HepG2 (cell line): Measurements from ENCODE around the gene SLC2A11. TPM values are rescaled to one million over a fixed set of nuclear protein-coding genes. Genes with fewer than 3 reads are reported as not detected.

Experiments used
- CAMTA2 ChIP-seq: sonication (generic); formaldehyde crosslinking; IDR thresholded peaks from 2 replicates; pipeline ENCODE4 v1.4.0; 2020; ENCODE audit warnings: mild to moderate bottlenecking, missing genetic modification reagents, borderline replicate concordance
- FLYWCH1 ChIP-seq: sonication (generic); formaldehyde crosslinking; IDR thresholded peaks from 2 replicates; pipeline ENCODE4 v1.8.1; 2023; ENCODE audit warnings: mild to moderate bottlenecking, missing genetic modification reagents
- KDM3A ChIP-seq: IDR thresholded peaks from 2 replicates; pipeline ENCODE4 v1.6.1; 2018; ENCODE audit warnings: low read depth, missing compliant biosample characterization
- MBD4 ChIP-seq: IDR thresholded peaks from 2 replicates; pipeline ENCODE4 v1.6.1; 2012; ENCODE audit warnings: low read length, inconsistent platforms, borderline replicate concordance
- NCOA2 ChIP-seq: sonication (generic); formaldehyde crosslinking; IDR thresholded peaks from 2 replicates; pipeline ENCODE4 v1.8.0; 2022; ENCODE audit warnings: inconsistent platforms
- ZC3H13 ChIP-seq: sonication (generic); formaldehyde crosslinking; IDR thresholded peaks from 2 replicates; pipeline ENCODE4 v1.8.1; 2023; ENCODE audit warnings: mild to moderate bottlenecking, missing genetic modification reagents, moderate library complexity
- ZNF17 ChIP-seq: sonication (generic); formaldehyde crosslinking; IDR thresholded peaks from 2 replicates; pipeline ENCODE4 v1.5.0; 2020; ENCODE audit warnings: mild to moderate bottlenecking, missing genetic modification reagents
- ZNF333 ChIP-seq: sonication (generic); formaldehyde crosslinking; IDR thresholded peaks from 2 replicates; pipeline ENCODE4 v1.4.0; 2020; ENCODE audit warnings: mild to moderate bottlenecking, missing genetic modification reagents, borderline replicate concordance
- ZNF614 ChIP-seq: IDR thresholded peaks from 2 replicates; pipeline ENCODE4 v1.6.1; 2018; ENCODE audit warnings: missing biosample characterization, missing genetic modification reagents, inconsistent platforms, borderline replicate concordance
- polyA plus RNA-seq, 8 experiments: library from polyadenylated mRNA; depleted of rRNA in 3 of 8; stranded (reverse) in 7 of 8; unstranded in 1 of 8; fragments of >200 nt; fragmentation: Illumina TruSeq in 4 of 8; extraction: Trizol in 4 of 8; gene quantifications; 2 replicates each; pipeline versions ENCODE4 v1.2.1 to v1.2.3, GENCODE V29; 2011 to 2016; ENCODE audit warnings: low read depth in 4 of 8, missing spikeins in 1 of 8, mixed read lengths in 1 of 8; ENCODE audit not compliant: insufficient read depth in 1 of 8
- total RNA-seq, 5 experiments: library from RNA; depleted of rRNA; stranded (reverse); fragments of >200 nt; fragmentation: Illumina TruSeq; extraction: Trizol; gene quantifications; 2 replicates each; pipeline ENCODE4 v1.2.3, GENCODE V29; 2016; ENCODE audit warnings: low read depth in 1 of 5
- TF ChIP-seq, protein P1 (sequence below): sonication (generic); formaldehyde crosslinking; IDR thresholded peaks from 2 replicates; pipeline ENCODE4 v1.5.1; 2020; ENCODE audit warnings: mild to moderate bottlenecking, missing genetic modification reagents, borderline replicate concordance
- TF ChIP-seq, protein P2 (sequence below): IDR thresholded peaks from 2 replicates; pipeline ENCODE4 v1.6.1; 2016; ENCODE audit warnings: missing compliant biosample characterization, missing genetic modification reagents, borderline replicate concordance
- TF ChIP-seq, protein P3 (sequence below): sonication (generic); formaldehyde crosslinking; conservative IDR thresholded peaks from 2 replicates; pipeline ENCODE4 v1.4.0; 2020; ENCODE audit warnings: missing genetic modification reagents
- TF ChIP-seq, protein P4 (sequence below): sonication (generic); formaldehyde crosslinking; IDR thresholded peaks from 2 replicates; pipeline ENCODE4 v1.5.1; 2020; ENCODE audit warnings: mild to moderate bottlenecking, missing genetic modification reagents, moderate library complexity
- TF ChIP-seq, protein P5 (sequence below): sonication (generic); formaldehyde crosslinking; IDR thresholded peaks from 2 replicates; pipeline ENCODE4 v1.9.0; 2022; ENCODE audit warnings: missing genetic modification reagents, mild to moderate bottlenecking, borderline replicate concordance

SLC2A11 gene
- total and polyA plus RNA-seq, 2 of the 13 experiments (the other 11 are each of a cell fraction or from before 2014, with no cell fraction given): 15.2 to 15.4 TPM

DNA sequence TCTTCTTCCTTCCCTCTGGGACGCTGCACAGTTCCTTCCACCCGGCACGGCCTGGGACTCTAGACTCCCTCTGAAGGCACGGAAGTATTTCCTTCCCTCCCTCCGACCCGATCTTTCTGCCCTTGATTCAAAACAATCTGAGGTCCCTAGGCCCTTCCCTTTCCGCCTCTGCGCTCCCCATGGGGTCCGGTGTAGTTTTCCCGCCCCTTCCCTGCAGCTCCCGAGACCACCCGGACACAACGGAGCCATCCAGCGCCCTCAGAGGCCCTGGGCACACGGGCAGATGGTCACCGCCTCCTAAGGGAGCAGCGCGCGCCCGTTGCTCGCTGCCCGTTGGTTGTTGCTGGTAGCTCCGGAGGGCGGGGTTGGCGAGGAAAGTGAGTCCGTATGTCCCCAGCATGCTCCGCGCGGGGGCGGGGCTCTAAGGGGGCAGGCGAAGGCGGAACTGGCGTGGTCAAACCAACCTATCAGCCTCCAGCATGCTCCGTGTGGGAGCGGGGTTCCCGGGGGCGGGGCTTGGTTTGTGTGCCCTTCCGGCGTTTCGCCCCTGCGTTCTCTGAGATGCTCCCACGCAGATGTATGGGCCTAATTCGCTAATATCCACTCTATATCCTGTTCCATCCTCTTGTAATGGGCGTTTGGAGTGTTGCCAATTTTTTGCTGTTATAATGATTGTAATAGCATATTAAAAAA lies 56.1 kb downstream of the SLC2A11 start (continued):
- TF ChIP-seq, protein P1, sequence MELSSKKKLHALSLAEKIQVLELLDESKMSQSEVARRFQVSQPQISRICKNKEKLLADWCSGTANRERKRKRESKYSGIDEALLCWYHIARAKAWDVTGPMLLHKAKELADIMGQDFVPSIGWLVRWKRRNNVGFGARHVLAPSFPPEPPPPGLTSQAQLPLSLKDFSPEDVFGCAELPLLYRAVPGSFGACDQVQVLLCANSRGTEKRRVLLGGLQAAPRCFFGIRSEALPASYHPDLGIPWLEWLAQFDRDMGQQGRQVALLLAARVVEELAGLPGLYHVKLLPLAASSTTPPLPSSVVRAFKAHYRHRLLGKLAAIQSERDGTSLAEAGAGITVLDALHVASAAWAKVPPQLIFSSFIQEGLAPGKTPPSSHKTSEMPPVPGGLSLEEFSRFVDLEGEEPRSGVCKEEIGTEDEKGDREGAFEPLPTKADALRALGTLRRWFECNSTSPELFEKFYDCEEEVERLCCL (CRISPR knock-in tag): peak; percentile 84; the same call in 1 of the 2 replicates
- TF ChIP-seq ZC3H13 (CRISPR knock-in tag) (peak; percentile 91), MBD4 (no peak), ZNF333 (CRISPR knock-in tag) (no peak), ZNF17 (CRISPR knock-in tag) (no peak), KDM3A (CRISPR knock-in tag) (peak; percentile 71; the same call in 1 of the 2 replicates), NCOA2 (CRISPR knock-in tag) (peak; percentile 28; the same call in 1 of the 2 replicates), ZNF614 (CRISPR knock-in tag) (no peak; the same call in 1 of the 2 replicates), CAMTA2 (CRISPR knock-in tag) (no peak), FLYWCH1 (CRISPR knock-in tag) (no peak)
- TF ChIP-seq, protein P2, sequence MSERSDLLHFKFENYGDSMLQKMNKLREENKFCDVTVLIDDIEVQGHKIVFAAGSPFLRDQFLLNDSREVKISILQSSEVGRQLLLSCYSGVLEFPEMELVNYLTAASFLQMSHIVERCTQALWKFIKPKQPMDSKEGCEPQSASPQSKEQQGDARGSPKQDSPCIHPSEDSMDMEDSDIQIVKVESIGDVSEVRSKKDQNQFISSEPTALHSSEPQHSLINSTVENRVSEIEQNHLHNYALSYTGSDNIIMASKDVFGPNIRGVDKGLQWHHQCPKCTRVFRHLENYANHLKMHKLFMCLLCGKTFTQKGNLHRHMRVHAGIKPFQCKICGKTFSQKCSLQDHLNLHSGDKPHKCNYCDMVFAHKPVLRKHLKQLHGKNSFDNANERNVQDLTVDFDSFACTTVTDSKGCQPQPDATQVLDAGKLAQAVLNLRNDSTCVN (CRISPR knock-in tag): peak; percentile 39; the same call in 1 of the 2 replicates
- TF ChIP-seq, protein P3, sequence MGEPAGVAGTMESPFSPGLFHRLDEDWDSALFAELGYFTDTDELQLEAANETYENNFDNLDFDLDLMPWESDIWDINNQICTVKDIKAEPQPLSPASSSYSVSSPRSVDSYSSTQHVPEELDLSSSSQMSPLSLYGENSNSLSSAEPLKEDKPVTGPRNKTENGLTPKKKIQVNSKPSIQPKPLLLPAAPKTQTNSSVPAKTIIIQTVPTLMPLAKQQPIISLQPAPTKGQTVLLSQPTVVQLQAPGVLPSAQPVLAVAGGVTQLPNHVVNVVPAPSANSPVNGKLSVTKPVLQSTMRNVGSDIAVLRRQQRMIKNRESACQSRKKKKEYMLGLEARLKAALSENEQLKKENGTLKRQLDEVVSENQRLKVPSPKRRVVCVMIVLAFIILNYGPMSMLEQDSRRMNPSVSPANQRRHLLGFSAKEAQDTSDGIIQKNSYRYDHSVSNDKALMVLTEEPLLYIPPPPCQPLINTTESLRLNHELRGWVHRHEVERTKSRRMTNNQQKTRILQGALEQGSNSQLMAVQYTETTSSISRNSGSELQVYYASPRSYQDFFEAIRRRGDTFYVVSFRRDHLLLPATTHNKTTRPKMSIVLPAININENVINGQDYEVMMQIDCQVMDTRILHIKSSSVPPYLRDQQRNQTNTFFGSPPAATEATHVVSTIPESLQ (CRISPR knock-in tag): no peak
- TF ChIP-seq, protein P4, sequence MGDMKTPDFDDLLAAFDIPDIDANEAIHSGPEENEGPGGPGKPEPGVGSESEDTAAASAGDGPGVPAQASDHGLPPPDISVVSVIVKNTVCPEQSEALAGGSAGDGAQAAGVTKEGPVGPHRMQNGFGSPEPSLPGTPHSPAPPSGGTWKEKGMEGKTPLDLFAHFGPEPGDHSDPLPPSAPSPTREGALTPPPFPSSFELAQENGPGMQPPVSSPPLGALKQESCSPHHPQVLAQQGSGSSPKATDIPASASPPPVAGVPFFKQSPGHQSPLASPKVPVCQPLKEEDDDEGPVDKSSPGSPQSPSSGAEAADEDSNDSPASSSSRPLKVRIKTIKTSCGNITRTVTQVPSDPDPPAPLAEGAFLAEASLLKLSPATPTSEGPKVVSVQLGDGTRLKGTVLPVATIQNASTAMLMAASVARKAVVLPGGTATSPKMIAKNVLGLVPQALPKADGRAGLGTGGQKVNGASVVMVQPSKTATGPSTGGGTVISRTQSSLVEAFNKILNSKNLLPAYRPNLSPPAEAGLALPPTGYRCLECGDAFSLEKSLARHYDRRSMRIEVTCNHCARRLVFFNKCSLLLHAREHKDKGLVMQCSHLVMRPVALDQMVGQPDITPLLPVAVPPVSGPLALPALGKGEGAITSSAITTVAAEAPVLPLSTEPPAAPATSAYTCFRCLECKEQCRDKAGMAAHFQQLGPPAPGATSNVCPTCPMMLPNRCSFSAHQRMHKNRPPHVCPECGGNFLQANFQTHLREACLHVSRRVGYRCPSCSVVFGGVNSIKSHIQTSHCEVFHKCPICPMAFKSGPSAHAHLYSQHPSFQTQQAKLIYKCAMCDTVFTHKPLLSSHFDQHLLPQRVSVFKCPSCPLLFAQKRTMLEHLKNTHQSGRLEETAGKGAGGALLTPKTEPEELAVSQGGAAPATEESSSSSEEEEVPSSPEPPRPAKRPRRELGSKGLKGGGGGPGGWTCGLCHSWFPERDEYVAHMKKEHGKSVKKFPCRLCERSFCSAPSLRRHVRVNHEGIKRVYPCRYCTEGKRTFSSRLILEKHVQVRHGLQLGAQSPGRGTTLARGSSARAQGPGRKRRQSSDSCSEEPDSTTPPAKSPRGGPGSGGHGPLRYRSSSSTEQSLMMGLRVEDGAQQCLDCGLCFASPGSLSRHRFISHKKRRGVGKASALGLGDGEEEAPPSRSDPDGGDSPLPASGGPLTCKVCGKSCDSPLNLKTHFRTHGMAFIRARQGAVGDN: peak; percentile 98
- TF ChIP-seq, protein P5, sequence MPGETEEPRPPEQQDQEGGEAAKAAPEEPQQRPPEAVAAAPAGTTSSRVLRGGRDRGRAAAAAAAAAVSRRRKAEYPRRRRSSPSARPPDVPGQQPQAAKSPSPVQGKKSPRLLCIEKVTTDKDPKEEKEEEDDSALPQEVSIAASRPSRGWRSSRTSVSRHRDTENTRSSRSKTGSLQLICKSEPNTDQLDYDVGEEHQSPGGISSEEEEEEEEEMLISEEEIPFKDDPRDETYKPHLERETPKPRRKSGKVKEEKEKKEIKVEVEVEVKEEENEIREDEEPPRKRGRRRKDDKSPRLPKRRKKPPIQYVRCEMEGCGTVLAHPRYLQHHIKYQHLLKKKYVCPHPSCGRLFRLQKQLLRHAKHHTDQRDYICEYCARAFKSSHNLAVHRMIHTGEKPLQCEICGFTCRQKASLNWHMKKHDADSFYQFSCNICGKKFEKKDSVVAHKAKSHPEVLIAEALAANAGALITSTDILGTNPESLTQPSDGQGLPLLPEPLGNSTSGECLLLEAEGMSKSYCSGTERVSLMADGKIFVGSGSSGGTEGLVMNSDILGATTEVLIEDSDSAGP (CRISPR knock-in tag): peak; percentile 89
